ENCODE measurements around the gene CEP112. TPM values are rescaled to one million over a fixed set of nuclear protein-coding genes. Genes with fewer than 3 reads are reported as not detected.

Gene CEP112
- total RNA-seq, 1 donor from 2014 or later = 26.3 TPM

DNA sequence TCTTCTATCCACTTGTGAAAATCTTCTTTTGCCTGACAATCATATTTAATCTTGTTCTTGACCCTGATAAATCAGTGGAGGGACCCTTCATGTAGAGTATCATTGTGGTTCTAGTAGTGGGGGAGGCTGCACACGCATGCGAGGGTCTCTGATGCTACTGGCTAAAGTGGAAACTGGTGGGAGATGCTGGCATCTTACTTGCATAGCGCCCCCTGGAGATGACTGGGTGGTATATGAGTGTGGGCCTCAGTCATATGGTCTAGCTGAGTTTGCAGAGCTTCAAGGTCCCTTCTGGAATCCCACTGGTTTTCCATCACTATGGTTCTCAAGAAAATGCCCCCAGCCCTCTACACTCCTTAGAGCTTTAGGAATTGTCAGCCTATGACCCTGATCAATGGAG is 394.1 kb downstream of the CEP112 start:
- peaks cover 4% of the 10 kb centered on the region for H3K27me3 Mint-ChIP-seq (ENCODE audit: unreplicated experiment)
- peaks cover 20% of the 10 kb centered on the region for H3K36me3 Mint-ChIP-seq (ENCODE audit: low read depth, unreplicated experiment)
- no peaks in the 10 kb centered on the region for H3K4me1 Mint-ChIP-seq (ENCODE audit: unreplicated experiment)
- no peak overlapping the region for H3K27ac Mint-ChIP-seq (ENCODE audit: unreplicated experiment)
- H3K4me3 Mint-ChIP-seq (ENCODE audit: unreplicated experiment) = no peak overlapping the region
- TF ChIP-seq, protein P1, sequence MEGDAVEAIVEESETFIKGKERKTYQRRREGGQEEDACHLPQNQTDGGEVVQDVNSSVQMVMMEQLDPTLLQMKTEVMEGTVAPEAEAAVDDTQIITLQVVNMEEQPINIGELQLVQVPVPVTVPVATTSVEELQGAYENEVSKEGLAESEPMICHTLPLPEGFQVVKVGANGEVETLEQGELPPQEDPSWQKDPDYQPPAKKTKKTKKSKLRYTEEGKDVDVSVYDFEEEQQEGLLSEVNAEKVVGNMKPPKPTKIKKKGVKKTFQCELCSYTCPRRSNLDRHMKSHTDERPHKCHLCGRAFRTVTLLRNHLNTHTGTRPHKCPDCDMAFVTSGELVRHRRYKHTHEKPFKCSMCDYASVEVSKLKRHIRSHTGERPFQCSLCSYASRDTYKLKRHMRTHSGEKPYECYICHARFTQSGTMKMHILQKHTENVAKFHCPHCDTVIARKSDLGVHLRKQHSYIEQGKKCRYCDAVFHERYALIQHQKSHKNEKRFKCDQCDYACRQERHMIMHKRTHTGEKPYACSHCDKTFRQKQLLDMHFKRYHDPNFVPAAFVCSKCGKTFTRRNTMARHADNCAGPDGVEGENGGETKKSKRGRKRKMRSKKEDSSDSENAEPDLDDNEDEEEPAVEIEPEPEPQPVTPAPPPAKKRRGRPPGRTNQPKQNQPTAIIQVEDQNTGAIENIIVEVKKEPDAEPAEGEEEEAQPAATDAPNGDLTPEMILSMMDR (IDR thresholded peaks at IDR 0.05; ENCODE audit: unreplicated experiment) = peak; percentile 61
- peak; percentile 30 for DNase-seq (ENCODE audit: low spot score)
- H3K9me3 Mint-ChIP-seq (ENCODE audit: unreplicated experiment) = peaks cover 6% of the 10 kb centered on the region

DNA sequence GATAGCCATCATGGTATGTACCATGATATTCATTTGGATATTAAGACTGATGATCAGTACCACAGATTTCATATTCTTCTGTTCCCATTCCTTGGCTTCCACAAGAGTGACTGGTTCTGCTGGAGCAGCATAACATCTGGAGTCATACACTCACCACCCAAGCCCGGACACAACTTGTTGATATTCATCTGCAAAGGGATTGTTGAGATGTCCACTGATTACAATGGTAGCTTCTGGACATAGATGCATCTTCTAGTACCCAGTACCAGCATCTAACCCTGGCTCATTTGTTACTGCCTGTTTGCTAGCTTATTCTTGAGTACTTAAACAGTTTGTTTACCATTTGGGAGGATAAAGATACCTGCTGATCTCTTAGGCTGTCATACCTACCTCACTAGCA is 394.8 kb downstream of the CEP112 start:
- Mint-ChIP-seq H3K27me3 (ENCODE audit: unreplicated experiment) (no peaks in the 10 kb centered on the region), H3K36me3 (ENCODE audit: low read depth, unreplicated experiment) (peaks cover 13% of the 10 kb centered on the region), H3K9me3 (ENCODE audit: unreplicated experiment) (no peaks in the 10 kb centered on the region), H3K4me1 (ENCODE audit: unreplicated experiment) (no peaks in the 10 kb centered on the region), H3K27ac (ENCODE audit: unreplicated experiment) (no peak overlapping the region), H3K4me3 (ENCODE audit: unreplicated experiment) (no peak overlapping the region)
- TF ChIP-seq, protein P1 (IDR thresholded peaks at IDR 0.05; ENCODE audit: unreplicated experiment) = no peak
- DNase-seq (ENCODE audit: low spot score) = no peak

DNA sequence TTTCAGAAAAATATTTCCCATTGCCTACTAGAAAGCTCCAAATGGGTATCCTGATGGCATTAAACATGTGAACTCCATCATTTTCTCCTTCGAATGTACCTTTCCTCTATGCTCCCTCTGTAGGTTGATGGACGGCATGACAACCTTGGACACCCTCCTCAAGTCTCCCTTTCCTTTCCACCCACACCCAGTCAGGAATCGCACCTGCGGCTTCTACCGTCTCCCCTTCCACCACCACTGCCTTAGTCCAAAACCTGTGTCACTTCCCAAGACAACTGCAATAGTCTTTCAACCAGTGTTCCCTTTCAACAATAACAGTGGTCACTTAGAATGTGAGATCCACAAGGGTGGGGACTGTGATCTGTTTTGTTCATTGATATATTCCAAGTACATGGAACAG is 397.4 kb downstream of the CEP112 start:
- Mint-ChIP-seq H3K36me3 (ENCODE audit: low read depth, unreplicated experiment) (no peaks in the 10 kb centered on the region), H3K27ac (ENCODE audit: unreplicated experiment) (no peak overlapping the region), H3K4me3 (ENCODE audit: unreplicated experiment) (no peak overlapping the region), H3K27me3 (ENCODE audit: unreplicated experiment) (no peaks in the 10 kb centered on the region), H3K9me3 (ENCODE audit: unreplicated experiment) (no peaks in the 10 kb centered on the region), H3K4me1 (ENCODE audit: unreplicated experiment) (no peaks in the 10 kb centered on the region)
- peak; percentile 17 for DNase-seq (ENCODE audit: low spot score)
- TF ChIP-seq, protein P1 (IDR thresholded peaks at IDR 0.05; ENCODE audit: unreplicated experiment) = peak; percentile 71

DNA sequence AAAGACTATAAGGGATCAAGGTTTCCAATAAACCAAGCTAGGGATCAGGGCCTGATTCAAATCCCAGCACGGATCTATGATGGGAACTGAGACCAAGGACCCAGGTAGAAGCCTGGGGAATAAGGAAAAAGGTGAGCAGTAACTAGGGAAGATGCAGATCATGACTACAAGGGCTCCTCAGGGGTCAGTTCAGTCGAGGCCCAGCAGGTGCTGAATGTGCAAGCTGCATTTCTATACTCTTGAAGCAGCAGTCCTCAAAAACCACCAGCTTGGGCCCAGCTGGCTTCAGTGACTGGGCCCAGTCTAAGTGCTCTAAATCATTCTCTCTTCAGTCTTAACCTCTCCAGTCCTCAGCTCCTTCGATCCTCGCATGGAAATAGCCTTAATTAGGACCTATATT is 401.7 kb downstream of the CEP112 start:
- TF ChIP-seq, protein P1 (IDR thresholded peaks at IDR 0.05; ENCODE audit: unreplicated experiment) = no peak
- Mint-ChIP-seq H3K4me3 (ENCODE audit: unreplicated experiment) (no peak overlapping the region), H3K27me3 (ENCODE audit: unreplicated experiment) (no peaks in the 10 kb centered on the region), H3K27ac (ENCODE audit: unreplicated experiment) (no peak overlapping the region), H3K9me3 (ENCODE audit: unreplicated experiment) (no peaks in the 10 kb centered on the region), H3K36me3 (ENCODE audit: low read depth, unreplicated experiment) (no peaks in the 10 kb centered on the region), H3K4me1 (ENCODE audit: unreplicated experiment) (no peaks in the 10 kb centered on the region)
- DNase-seq (ENCODE audit: low spot score) = no peak

DNA sequence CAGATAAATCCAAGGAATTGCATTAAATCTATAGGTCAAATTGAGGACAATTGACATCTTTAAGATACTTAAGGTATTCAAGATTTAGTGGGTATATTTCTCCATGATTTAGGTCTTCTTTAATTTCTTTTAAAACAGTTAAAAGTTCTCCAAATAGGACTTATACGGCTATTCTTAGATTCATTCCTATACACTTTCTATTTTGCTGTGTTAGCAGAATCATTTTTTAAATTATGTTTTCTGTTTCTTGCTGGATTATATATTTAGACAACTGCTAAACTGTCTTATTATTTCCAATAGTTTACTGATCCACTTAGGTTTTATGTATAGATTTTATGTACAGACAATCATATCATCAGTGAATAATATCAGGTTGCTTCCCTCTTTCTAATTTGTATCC is 404.4 kb downstream of the CEP112 start:
- Mint-ChIP-seq H3K9me3 (ENCODE audit: unreplicated experiment) (no peaks in the 10 kb centered on the region), H3K4me1 (ENCODE audit: unreplicated experiment) (no peaks in the 10 kb centered on the region), H3K4me3 (ENCODE audit: unreplicated experiment) (no peak overlapping the region), H3K27me3 (ENCODE audit: unreplicated experiment) (no peaks in the 10 kb centered on the region), H3K36me3 (ENCODE audit: low read depth, unreplicated experiment) (no peaks in the 10 kb centered on the region), H3K27ac (ENCODE audit: unreplicated experiment) (no peak overlapping the region)
- TF ChIP-seq, protein P1 (IDR thresholded peaks at IDR 0.05; ENCODE audit: unreplicated experiment) = no peak
- DNase-seq (ENCODE audit: low spot score) = no peak
